PFSK-1 (cell line): ENCODE data around the gene NBL1.

ENCODE experiments used
- FOXP2 ChIP-seq: optimal IDR thresholded peaks from 2 replicates; pipeline ENCODE3; 2011; ENCODE audit warnings: borderline replicate concordance, control low read depth, inconsistent platforms; ENCODE audit not compliant: insufficient read depth; ENCODE audit errors: extremely low read length, extremely low read depth
- POLR2AphosphoS5 ChIP-seq: IDR thresholded peaks from 2 replicates; pipeline ENCODE4 v1.6.1; 2012; ENCODE audit warnings: low read depth, mild to moderate bottlenecking, control low read depth, low read length, moderate library complexity
- SIN3A ChIP-seq: IDR thresholded peaks from 2 replicates; pipeline ENCODE4 v1.6.1; 2012; ENCODE audit warnings: mild to moderate bottlenecking, low read length, moderate library complexity, borderline replicate concordance; ENCODE audit not compliant: insufficient read depth
- TAF1 ChIP-seq: IDR thresholded peaks from 2 replicates; pipeline ENCODE4 v1.6.1; 2012; ENCODE audit warnings: low read length, control low read depth, borderline replicate concordance; ENCODE audit not compliant: insufficient read depth
- TF ChIP-seq, protein P1 (sequence below), 2 experiments: IDR thresholded peaks; 2 replicates each; pipeline versions ENCODE4 v1.6.1 to v1.8.0; 2011 to 2012; ENCODE audit warnings: low read depth in 2 of 2, low read length in 2 of 2, control low read depth in 1 of 2, inconsistent platforms in 1 of 2, mild to moderate bottlenecking in 1 of 2, moderate library complexity in 1 of 2; ENCODE audit not compliant: insufficient read depth in 1 of 2

NBL1 gene

DNA sequence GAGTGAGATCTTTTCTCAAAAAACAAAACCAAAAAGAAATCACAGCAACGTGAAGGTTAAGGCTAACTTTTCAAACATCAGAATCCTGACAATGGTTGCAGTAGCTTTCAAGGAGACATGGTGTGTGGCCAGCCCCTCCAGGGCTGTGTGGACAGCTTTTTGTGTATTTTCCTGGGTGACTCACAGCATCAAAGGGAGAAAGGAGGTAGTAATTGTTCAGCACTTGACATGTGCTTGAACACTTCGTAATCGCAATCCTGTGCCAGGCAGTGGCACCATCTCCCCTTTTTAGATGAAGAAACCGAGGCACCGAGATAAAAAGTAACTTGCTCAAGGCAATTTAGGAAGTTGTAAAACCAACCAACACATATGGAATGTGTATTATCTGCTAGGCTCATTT lies 10.3 kb downstream of the NBL1 start:
- no peak for TF ChIP-seq TAF1

DNA sequence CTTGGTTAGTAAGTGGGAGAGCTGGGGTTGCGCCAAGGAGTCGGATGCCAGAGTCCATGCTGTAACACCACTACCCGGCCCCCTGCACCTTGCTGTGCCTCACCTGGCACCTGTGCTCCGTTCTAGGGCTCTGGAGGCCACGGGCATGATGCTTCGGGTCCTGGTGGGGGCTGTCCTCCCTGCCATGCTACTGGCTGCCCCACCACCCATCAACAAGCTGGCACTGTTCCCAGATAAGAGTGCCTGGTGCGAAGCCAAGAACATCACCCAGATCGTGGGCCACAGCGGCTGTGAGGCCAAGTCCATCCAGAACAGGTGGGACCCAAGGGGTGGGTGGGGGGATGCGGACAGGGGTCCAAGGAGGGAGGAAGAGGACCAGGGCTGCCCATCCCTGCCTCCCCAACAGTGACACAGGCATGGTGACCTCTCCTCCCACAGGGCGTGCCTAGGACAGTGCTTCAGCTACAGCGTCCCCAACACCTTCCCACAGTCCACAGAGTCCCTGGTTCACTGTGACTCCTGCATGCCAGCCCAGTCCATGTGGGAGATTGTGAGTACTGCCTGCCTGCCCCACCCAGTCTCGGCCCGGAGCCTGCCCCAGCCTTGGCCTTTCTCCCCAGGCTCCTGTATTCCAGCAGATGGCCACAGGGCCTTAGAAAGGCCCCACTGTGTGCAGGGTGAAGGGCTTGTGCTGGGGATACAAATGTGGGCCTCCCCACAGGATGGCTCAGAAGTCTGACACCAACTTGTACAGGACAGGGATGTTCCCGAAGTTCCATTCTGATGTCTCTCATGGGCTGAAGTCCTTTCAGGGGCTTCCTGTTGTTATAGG lies 11.0 kb downstream of the NBL1 start:
- TF ChIP-seq, protein P1, sequence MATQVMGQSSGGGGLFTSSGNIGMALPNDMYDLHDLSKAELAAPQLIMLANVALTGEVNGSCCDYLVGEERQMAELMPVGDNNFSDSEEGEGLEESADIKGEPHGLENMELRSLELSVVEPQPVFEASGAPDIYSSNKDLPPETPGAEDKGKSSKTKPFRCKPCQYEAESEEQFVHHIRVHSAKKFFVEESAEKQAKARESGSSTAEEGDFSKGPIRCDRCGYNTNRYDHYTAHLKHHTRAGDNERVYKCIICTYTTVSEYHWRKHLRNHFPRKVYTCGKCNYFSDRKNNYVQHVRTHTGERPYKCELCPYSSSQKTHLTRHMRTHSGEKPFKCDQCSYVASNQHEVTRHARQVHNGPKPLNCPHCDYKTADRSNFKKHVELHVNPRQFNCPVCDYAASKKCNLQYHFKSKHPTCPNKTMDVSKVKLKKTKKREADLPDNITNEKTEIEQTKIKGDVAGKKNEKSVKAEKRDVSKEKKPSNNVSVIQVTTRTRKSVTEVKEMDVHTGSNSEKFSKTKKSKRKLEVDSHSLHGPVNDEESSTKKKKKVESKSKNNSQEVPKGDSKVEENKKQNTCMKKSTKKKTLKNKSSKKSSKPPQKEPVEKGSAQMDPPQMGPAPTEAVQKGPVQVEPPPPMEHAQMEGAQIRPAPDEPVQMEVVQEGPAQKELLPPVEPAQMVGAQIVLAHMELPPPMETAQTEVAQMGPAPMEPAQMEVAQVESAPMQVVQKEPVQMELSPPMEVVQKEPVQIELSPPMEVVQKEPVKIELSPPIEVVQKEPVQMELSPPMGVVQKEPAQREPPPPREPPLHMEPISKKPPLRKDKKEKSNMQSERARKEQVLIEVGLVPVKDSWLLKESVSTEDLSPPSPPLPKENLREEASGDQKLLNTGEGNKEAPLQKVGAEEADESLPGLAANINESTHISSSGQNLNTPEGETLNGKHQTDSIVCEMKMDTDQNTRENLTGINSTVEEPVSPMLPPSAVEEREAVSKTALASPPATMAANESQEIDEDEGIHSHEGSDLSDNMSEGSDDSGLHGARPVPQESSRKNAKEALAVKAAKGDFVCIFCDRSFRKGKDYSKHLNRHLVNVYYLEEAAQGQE (IDR thresholded peaks at IDR 0.05; ENCODE audit: insufficient read depth in 1 of 2, low read depth in 2 of 2, low read length in 2 of 2), result no peak
- no peak for TF ChIP-seq SIN3A
- no peak for TF ChIP-seq POLR2AphosphoS5
- no peak for TF ChIP-seq FOXP2
- no peak for TF ChIP-seq TAF1

DNA sequence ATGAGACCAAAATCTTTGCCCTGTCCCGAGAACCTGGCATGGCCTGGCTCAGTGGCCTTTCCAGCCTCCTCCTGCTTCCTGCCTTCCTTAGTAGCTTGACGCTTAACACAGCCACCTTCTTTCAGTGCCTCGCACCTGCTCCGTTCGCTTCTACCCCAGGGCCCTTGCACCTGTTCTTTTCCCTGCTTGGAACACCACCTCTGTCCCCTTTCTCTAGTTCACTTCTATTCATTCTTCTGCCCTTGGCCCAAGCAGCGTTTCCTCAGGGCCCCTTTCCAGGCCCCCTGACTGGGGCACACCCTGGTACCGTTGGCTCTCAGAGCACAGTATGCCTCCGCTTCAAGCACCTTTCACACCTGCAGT lies 11.6 kb downstream of the NBL1 start:
- TF ChIP-seq, protein P1 (IDR thresholded peaks at IDR 0.05; ENCODE audit: insufficient read depth in 1 of 2, low read depth in 2 of 2, low read length in 2 of 2), result no peak
- TF ChIP-seq FOXP2 (no peak), POLR2AphosphoS5 (no peak), TAF1 (no peak), SIN3A (no peak)

DNA sequence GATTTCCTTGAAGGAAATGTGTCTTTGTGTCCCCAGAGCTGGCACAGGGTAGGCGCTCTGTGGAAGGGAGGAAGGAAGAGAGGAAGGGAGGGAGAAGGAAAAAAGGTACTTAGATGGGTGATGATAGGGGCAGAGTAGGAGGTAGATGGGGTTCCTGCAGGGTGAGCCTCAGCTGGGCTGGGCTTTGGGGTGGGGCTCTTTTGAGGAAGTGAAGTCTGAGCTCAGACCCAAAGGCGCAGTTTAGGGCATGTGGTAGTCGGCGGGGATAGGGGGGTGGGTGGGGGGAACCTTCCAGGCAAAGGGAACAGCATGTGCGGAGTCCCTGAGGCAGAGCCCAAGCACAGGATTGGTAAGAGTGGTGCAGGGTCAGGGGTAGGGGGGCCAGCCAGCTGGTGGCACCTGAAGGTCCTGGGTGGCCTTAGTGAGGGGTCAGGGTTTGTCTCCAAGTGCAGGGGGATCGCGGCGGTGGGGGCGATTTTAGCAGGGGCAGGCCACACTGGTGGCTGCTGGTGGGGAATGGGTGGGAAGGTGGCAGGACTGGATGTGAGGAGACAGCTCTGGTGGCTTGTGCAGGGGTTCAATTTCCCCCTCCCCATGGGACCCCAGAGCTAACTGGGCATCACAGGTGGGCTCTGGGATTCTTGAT lies 12.1 kb downstream of the NBL1 start:
- TF ChIP-seq TAF1 (no peak), FOXP2 (no peak), SIN3A (no peak), POLR2AphosphoS5 (no peak)
- TF ChIP-seq, protein P1 (IDR thresholded peaks at IDR 0.05; ENCODE audit: insufficient read depth in 1 of 2, low read depth in 2 of 2, low read length in 2 of 2), result no peak

DNA sequence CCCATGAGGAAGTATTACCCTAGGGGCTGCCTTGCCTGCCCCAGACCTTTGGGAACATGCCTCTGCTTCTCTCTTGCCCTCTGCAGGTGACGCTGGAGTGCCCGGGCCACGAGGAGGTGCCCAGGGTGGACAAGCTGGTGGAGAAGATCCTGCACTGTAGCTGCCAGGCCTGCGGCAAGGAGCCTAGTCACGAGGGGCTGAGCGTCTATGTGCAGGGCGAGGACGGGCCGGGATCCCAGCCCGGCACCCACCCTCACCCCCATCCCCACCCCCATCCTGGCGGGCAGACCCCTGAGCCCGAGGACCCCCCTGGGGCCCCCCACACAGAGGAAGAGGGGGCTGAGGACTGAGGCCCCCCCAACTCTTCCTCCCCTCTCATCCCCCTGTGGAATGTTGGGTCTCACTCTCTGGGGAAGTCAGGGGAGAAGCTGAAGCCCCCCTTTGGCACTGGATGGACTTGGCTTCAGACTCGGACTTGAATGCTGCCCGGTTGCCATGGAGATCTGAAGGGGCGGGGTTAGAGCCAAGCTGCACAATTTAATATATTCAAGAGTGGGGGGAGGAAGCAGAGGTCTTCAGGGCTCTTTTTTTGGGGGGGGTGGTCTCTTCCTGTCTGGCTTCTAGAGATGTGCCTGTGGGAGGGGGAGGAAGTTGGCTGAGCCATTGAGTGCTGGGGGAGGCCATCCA lies 12.8 kb downstream of the NBL1 start:
- TF ChIP-seq POLR2AphosphoS5, result no peak
- TF ChIP-seq TAF1, result no peak
- TF ChIP-seq, protein P1 (IDR thresholded peaks at IDR 0.05; ENCODE audit: insufficient read depth in 1 of 2, low read depth in 2 of 2, low read length in 2 of 2), result no peak
- TF ChIP-seq SIN3A, result no peak
- no peak for TF ChIP-seq FOXP2
